Type B pancreatic cell (in vitro differentiated cells): ENCODE results near the gene SCARB1. TPM values are rescaled to one million over a fixed set of nuclear protein-coding genes. Genes with fewer than 3 reads are reported as not detected.

Source experiments
- DNase-seq: peaks from one replicate; pipeline ENCODE4 v3.0.0; 2021; ENCODE audit warnings: mixed read lengths; ENCODE audit not compliant: unreplicated experiment; ENCODE audit errors: extremely low spot score
- H3K27ac Mint-ChIP-seq: 2 replicates; pipeline ENCODE4 v1.8.0; 2021; ENCODE audit warnings: mild to moderate bottlenecking, mixed read lengths
- H3K27me3 Mint-ChIP-seq: 2 replicates; pipeline ENCODE4 v1.8.0; 2021; ENCODE audit warnings: mixed read lengths
- H3K36me3 Mint-ChIP-seq: 2 replicates; pipeline ENCODE4 v1.8.0; 2021; ENCODE audit warnings: mixed read lengths
- H3K4me1 Mint-ChIP-seq: one replicate; pipeline ENCODE4 v1.8.0; 2021; ENCODE audit warnings: mixed read lengths; ENCODE audit not compliant: unreplicated experiment
- H3K4me3 Mint-ChIP-seq: 2 replicates; pipeline ENCODE4 v1.8.0; 2021; ENCODE audit warnings: mild to moderate bottlenecking, mixed read lengths
- H3K9me3 Mint-ChIP-seq: 2 replicates; pipeline ENCODE4 v1.8.0; 2021; ENCODE audit warnings: mixed read lengths
- CTCF ChIP-seq: fragments of 200-600 bp; sonication (generic); conservative IDR thresholded peaks from 2 replicates; pipeline ENCODE4 v1.5.0; 2021; ENCODE audit warnings: antibody characterized with exemption, mild to moderate bottlenecking
- total RNA-seq: library from RNA; stranded (reverse); gene quantifications from 2 replicates; pipeline ENCODE4 v1.2.1, GENCODE V29; 2021; ENCODE audit warnings: low replicate concordance

SCARB1 gene
- total RNA-seq, 1 donor from 2014 or later: 23.4 TPM

- H3K4me3 Mint-ChIP-seq: no peak overlapping the region
- no peak for TF ChIP-seq CTCF
- no peak for DNase-seq
- H3K27me3 Mint-ChIP-seq: no peaks in the 10 kb centered on the region
- H3K4me1 Mint-ChIP-seq: peaks cover 26% of the 10 kb centered on the region
- no peaks in the 10 kb centered on the region for H3K9me3 Mint-ChIP-seq
- peaks cover 5% of the 10 kb centered on the region for H3K36me3 Mint-ChIP-seq
- no peak overlapping the region for H3K27ac Mint-ChIP-seq
Observed at GRCh38 chr12:124796303-124796960, 67.2 kb downstream of the SCARB1 start.

GRCh38 chr12:124795081-124795948 is 68.3 kb downstream of the SCARB1 start:
- peaks cover 26% of the 10 kb centered on the region for H3K4me1 Mint-ChIP-seq
- no peak overlapping the region for H3K27ac Mint-ChIP-seq
- no peak for DNase-seq
- no peak for TF ChIP-seq CTCF
- H3K4me3 Mint-ChIP-seq: no peak overlapping the region
- no peaks in the 10 kb centered on the region for H3K27me3 Mint-ChIP-seq
- peaks cover 8% of the 10 kb centered on the region for H3K36me3 Mint-ChIP-seq
- H3K9me3 Mint-ChIP-seq: no peaks in the 10 kb centered on the region

- Mint-ChIP-seq H3K36me3 (peaks cover 8% of the 10 kb centered on the region), H3K4me1 (peaks cover 26% of the 10 kb centered on the region), H3K9me3 (no peaks in the 10 kb centered on the region), H3K27ac (peak overlapping the region; percentile 79), H3K27me3 (no peaks in the 10 kb centered on the region), H3K4me3 (peak overlapping the region; percentile 28)
- no peak for TF ChIP-seq CTCF
- DNase-seq: no peak
Observed at GRCh38 chr12:124792961-124793441, 70.7 kb downstream of the SCARB1 start.

- no peaks in the 10 kb centered on the region for H3K27me3 Mint-ChIP-seq
- DNase-seq: no peak
- no peak for TF ChIP-seq CTCF
- H3K9me3 Mint-ChIP-seq: no peaks in the 10 kb centered on the region
- H3K4me3 Mint-ChIP-seq: no peak overlapping the region
- no peak overlapping the region for H3K27ac Mint-ChIP-seq
- peaks cover 19% of the 10 kb centered on the region for H3K4me1 Mint-ChIP-seq
- peaks cover 8% of the 10 kb centered on the region for H3K36me3 Mint-ChIP-seq
Observed at GRCh38 chr12:124792156-124792555, 71.5 kb downstream of the SCARB1 start.

GRCh38 chr12:124790650-124791400 is 72.8 kb downstream of the SCARB1 start:
- Mint-ChIP-seq H3K9me3 (no peaks in the 10 kb centered on the region), H3K27ac (no peak overlapping the region), H3K4me1 (peaks cover 17% of the 10 kb centered on the region), H3K36me3 (peaks cover 8% of the 10 kb centered on the region), H3K4me3 (no peak overlapping the region), H3K27me3 (no peaks in the 10 kb centered on the region)
- no peak for TF ChIP-seq CTCF
- no peak for DNase-seq
